ENCODE data around the gene STK35.

STK35 gene

DNA sequence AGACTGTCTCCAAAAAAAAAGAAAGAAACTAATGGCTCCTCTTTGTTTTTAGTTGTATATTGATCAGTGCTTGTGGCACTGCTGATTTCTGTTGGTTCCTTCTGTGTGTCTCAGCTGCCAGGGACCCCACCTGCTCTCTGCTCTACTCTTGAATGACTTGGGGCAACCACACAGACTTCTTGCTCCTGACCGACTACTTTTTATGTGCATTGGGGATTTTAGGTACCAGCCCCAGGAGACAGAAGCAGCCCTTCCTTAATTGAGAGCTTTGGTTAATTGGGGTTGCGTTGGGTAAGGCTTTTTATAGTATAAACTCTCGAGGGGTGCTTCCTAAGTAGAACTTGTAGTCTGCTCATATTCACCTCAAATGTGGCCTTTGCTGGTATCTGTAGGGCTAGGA lies 6.9 kb downstream of the STK35 start:
- Histone ChIP-seq H3K27me3 (replicated peaks; ENCODE audit: control insufficient read depth, insufficient read depth, low read length) (no peaks in the 10 kb centered on the region), H3K9me3 (ENCODE audit: control insufficient read depth, low read length) (no peaks in the 10 kb centered on the region), H3K9ac (ENCODE audit: low read length) (no peak overlapping the region), H3K4me1 (ENCODE audit: control insufficient read depth, insufficient read depth, low read length) (peaks cover 29% of the 10 kb centered on the region), H3K4me3 (ENCODE audit: low read length) (no peak overlapping the region), H3K36me3 (ENCODE audit: control insufficient read depth, insufficient read depth, low read length, severe bottlenecking) (peaks cover 6% of the 10 kb centered on the region)
- DNase-seq (ENCODE audit: low read depth): no peak

DNA sequence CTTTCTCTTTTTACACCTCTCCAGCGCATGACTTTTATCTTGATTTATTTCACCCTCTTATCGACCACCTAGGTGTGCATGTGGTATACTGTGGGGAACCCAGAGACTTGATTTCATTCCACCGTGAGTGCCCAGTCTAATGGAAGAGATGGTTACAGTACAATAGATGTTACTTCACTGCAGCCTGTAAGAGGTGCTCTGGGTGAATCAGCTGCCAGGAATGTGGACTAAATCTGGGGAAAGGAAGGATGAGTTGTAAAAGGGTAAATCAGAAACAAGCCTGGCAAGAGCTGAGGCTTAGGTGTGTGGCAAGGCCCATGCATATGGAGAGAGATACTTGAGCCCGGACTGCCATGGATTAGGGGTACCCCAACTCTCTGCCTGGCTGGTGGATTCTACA lies 7.4 kb downstream of the STK35 start:
- H3K4me3 ChIP-seq (ENCODE audit: low read length): no peak overlapping the region
- H3K27me3 ChIP-seq (replicated peaks; ENCODE audit: control insufficient read depth, insufficient read depth, low read length): no peaks in the 10 kb centered on the region
- peaks cover 6% of the 10 kb centered on the region for H3K36me3 ChIP-seq (ENCODE audit: control insufficient read depth, insufficient read depth, low read length, severe bottlenecking)
- H3K4me1 ChIP-seq (ENCODE audit: control insufficient read depth, insufficient read depth, low read length): peaks cover 29% of the 10 kb centered on the region
- peak; percentile 72 for DNase-seq (ENCODE audit: low read depth)
- H3K9me3 ChIP-seq (ENCODE audit: control insufficient read depth, low read length): no peaks in the 10 kb centered on the region
- H3K9ac ChIP-seq (ENCODE audit: low read length): no peak overlapping the region

DNA sequence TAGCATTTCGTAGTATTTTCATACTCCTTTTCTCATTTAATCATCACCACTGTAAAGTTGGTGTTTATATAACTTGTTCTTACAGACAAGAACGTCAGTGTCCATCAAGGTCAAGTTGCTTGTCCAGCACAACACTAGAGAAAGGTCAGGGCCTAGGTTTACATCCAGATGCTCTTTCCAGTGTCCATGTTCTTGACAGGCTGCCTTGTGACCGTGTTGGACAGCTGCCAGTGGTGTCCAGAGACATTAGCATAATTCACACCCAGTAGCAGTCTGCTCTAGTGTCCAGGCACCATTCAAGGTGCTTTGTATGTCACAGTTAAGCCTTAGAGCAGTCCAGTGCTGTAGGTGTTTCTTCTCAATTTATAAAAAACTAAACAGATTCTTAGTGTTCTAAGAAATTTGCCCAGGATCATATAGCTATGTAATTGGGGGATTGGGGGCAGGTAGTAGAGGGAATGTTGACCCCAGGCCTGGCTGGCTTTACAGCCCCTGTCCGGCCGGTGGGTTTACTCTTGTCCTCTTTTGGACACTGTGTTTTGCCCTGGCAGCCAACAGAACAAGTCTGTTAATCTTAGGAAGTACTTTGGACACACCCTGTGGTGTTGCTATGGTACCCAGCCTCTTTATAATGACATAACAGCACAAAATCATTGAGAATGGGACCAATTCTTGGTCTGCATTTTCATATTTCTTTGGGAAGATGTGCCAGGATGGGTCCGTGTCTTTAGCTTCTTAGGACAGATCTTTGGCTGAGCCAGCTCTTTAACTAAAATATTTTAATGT lies 8.0 kb downstream of the STK35 start:
- Histone ChIP-seq H3K36me3 (ENCODE audit: control insufficient read depth, insufficient read depth, low read length, severe bottlenecking) (peaks cover 6% of the 10 kb centered on the region), H3K4me1 (ENCODE audit: control insufficient read depth, insufficient read depth, low read length) (peaks cover 25% of the 10 kb centered on the region), H3K27me3 (replicated peaks; ENCODE audit: control insufficient read depth, insufficient read depth, low read length) (no peaks in the 10 kb centered on the region), H3K9me3 (ENCODE audit: control insufficient read depth, low read length) (no peaks in the 10 kb centered on the region), H3K4me3 (ENCODE audit: low read length) (no peak overlapping the region), H3K9ac (ENCODE audit: low read length) (no peak overlapping the region)
- DNase-seq (ENCODE audit: low read depth): no peak

DNA sequence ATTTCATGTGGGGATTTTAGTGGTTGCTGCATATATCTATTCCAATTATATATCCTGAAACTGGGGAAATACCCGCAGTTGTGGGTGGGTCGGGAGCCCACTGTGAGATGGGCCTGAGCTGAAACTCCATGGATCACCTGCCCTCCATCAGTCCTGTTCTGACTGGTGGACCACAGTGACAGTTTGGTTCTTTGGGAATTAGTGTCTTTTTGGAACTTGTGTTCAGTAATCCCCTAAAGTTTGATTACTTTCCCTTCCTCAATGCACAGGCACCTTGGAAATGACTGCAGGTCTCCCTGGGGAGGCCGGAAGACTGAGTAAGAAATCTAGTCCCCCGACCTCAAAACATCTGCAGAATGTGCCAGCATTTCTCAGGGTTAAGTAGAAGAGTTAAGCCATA lies 11.3 kb downstream of the STK35 start:
- H3K4me3 ChIP-seq (ENCODE audit: low read length): no peak overlapping the region
- peaks cover 20% of the 10 kb centered on the region for H3K4me1 ChIP-seq (ENCODE audit: control insufficient read depth, insufficient read depth, low read length)
- H3K27me3 ChIP-seq (replicated peaks; ENCODE audit: control insufficient read depth, insufficient read depth, low read length): no peaks in the 10 kb centered on the region
- no peak overlapping the region for H3K9ac ChIP-seq (ENCODE audit: low read length)
- no peak for DNase-seq (ENCODE audit: low read depth)
- no peaks in the 10 kb centered on the region for H3K9me3 ChIP-seq (ENCODE audit: control insufficient read depth, low read length)
- H3K36me3 ChIP-seq (ENCODE audit: control insufficient read depth, insufficient read depth, low read length, severe bottlenecking): peaks cover 17% of the 10 kb centered on the region

DNA sequence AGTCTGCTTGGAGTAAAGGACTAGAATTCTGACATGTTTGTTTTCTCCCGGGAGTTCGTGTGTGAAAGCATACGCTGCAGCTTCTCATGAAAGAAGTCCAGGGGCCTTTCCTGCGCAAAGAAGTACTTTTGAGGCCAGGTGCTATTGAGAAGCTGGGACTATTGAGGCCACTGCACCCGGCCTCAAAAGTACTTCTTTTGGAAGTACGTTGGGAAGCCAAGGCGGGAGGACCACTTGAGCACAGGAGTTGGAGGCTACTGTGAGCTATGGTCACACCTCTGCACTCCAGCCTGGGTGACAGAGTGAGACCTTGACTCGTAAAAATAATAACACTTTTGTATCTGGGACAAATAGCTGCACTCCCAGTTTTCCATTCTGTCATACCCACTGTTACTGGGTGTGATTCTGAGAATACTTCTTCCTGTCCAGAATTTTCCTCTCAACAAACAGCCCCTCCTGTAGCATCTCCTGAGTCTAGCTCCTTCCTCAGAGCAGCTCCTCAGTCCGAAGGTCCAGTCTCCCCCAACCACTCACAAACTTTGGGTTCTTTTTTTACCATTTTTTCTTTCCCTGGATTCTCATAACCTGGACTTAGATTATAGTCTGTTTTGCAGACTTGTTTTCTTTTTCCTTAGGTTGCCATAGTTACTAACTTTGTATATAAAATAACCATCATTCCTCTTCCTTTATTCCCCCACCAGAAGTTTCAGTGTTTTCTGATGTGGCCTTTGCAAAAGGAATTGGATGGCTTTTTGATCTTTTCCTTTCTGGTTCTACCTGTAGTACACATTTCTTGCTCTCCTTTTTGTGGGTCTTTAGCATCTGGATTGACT lies 12.7 kb downstream of the STK35 start:
- H3K9ac ChIP-seq (ENCODE audit: low read length): no peak overlapping the region
- no peaks in the 10 kb centered on the region for H3K9me3 ChIP-seq (ENCODE audit: control insufficient read depth, low read length)
- no peak overlapping the region for H3K4me3 ChIP-seq (ENCODE audit: low read length)
- H3K36me3 ChIP-seq (ENCODE audit: control insufficient read depth, insufficient read depth, low read length, severe bottlenecking): peaks cover 27% of the 10 kb centered on the region
- no peaks in the 10 kb centered on the region for H3K27me3 ChIP-seq (replicated peaks; ENCODE audit: control insufficient read depth, insufficient read depth, low read length)
- DNase-seq (ENCODE audit: low read depth): no peak
- H3K4me1 ChIP-seq (ENCODE audit: control insufficient read depth, insufficient read depth, low read length): peaks cover 11% of the 10 kb centered on the region

DNA sequence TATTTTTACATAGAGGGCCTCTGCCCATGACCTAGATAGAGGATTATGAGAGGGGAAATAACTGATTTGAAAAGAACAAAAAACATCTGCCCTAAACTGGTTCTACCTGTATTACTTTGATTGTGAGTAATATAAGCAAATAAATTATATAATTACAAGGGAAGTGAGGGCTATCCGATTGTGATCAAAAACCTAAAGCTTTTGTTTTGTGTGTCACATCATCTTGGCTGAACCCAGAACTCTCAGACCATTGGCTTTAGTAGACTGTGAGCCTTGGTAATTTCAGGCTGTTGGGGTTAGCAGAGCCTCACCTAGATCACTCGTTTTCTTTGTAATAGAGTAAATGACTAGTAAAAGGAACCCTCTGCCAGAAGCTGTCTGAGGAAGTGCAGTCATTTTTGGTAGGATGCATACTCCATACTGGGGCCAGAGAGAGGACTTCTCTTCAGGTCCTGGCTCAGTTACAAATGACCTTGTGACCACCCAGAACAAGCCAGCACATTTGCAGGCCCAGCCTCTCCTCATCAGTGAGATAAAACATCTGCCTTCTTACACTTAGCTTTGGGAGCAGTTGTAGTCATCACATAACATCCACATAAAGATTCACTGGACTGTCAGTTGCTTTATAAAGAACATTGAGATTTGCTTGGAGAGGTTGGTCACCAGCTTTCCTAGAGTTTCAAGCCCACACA lies 13.5 kb downstream of the STK35 start:
- H3K9ac ChIP-seq (ENCODE audit: low read length): no peak overlapping the region
- DNase-seq (ENCODE audit: low read depth): peak; percentile 35

DNA sequence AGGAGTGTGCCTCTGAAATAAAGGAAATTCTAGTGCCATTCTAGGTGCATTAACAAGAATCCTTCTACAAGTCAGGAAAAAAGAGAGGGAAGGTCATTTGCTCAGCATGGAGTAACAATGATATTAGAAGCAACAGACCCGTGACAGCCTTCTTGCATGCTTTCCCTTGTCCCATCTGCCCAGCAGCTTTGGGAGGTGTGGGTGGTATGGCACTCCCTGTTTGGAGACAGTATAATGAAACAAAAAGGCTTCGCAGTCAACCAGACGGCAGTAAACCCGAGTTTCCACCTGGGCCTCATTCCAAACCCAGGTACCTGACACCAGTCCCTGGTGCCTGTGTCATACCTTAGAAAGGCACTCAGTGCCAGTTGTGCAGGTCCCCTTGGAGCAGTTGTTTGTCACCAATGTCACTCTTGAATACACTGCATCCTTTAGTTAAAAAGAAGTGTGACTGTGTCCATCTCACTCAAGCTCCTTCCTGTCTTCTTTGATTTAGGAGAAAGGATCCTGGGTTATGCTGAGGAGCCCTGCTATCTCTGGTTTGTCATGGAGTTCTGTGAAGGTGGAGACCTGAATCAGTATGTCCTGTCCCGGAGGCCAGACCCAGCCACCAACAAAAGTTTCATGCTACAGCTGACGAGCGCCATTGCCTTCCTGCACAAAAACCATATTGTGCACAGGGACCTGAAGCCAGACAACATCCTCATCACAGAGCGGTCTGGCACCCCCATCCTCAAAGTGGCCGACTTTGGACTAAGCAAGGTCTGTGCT lies 14.7 kb downstream of the STK35 start:
- no peaks in the 10 kb centered on the region for H3K27me3 ChIP-seq (replicated peaks; ENCODE audit: control insufficient read depth, insufficient read depth, low read length)
- peaks cover 4% of the 10 kb centered on the region for H3K4me1 ChIP-seq (ENCODE audit: control insufficient read depth, insufficient read depth, low read length)
- H3K9me3 ChIP-seq (ENCODE audit: control insufficient read depth, low read length): no peaks in the 10 kb centered on the region
- no peak for DNase-seq (ENCODE audit: low read depth)
- H3K9ac ChIP-seq (ENCODE audit: low read length): no peak overlapping the region
- no peak overlapping the region for H3K4me3 ChIP-seq (ENCODE audit: low read length)
- H3K36me3 ChIP-seq (ENCODE audit: control insufficient read depth, insufficient read depth, low read length, severe bottlenecking): peaks cover 27% of the 10 kb centered on the region

More for the DNA sequence above, 13.5 kb downstream of the STK35 start:
- Histone ChIP-seq H3K36me3 (ENCODE audit: control insufficient read depth, insufficient read depth, low read length, severe bottlenecking) (peaks cover 27% of the 10 kb centered on the region), H3K27me3 (replicated peaks; ENCODE audit: control insufficient read depth, insufficient read depth, low read length) (no peaks in the 10 kb centered on the region), H3K9me3 (ENCODE audit: control insufficient read depth, low read length) (no peaks in the 10 kb centered on the region), H3K4me3 (ENCODE audit: low read length) (no peak overlapping the region), H3K4me1 (ENCODE audit: control insufficient read depth, insufficient read depth, low read length) (peaks cover 4% of the 10 kb centered on the region)

DNA sequence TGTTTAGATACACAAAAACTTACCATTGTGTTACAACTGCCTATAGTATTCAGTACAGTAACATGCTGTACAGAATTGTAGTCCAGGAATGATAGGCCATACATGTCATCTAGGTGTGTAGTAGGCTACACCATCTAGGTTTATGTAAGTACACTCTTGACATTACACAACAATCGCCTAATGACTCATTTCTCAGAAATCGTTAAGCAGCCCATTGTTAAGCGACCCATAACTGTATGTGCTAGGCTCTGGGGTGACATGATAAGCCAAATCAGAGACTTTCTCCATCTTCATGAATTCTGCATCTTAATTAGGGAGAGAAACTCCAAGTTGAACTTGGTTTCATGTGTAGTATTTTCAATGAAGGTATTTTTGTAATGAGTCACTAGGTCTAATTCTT lies 17.2 kb downstream of the STK35 start:
- Histone ChIP-seq H3K36me3 (ENCODE audit: control insufficient read depth, insufficient read depth, low read length, severe bottlenecking) (peaks cover 27% of the 10 kb centered on the region), H3K27me3 (replicated peaks; ENCODE audit: control insufficient read depth, insufficient read depth, low read length) (no peaks in the 10 kb centered on the region), H3K4me1 (ENCODE audit: control insufficient read depth, insufficient read depth, low read length) (peaks cover 4% of the 10 kb centered on the region), H3K9ac (ENCODE audit: low read length) (no peak overlapping the region), H3K4me3 (ENCODE audit: low read length) (no peak overlapping the region), H3K9me3 (ENCODE audit: control insufficient read depth, low read length) (no peaks in the 10 kb centered on the region)
- DNase-seq (ENCODE audit: low read depth): no peak

DNA sequence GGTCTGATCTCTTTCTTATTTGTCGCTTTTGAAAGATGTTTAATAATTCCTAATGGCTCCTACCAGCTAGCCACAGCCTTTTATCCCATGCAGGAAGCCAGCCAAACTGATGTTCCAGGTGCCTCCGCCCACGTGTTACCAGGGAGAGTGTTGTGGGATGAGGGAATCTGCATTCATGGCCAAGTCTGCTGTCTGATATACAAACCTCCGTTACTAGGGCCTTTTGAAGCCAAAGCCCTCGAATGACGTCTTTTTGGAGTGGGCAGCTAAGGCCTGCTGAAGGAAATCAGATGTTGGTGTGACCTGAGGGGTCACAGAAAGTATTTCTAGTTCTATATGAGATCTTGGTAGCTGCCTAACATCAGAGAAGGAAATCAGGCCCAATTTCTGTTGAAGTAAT lies 21.3 kb downstream of the STK35 start:
- Histone ChIP-seq H3K27me3 (replicated peaks; ENCODE audit: control insufficient read depth, insufficient read depth, low read length) (no peaks in the 10 kb centered on the region), H3K4me3 (ENCODE audit: low read length) (no peak overlapping the region), H3K4me1 (ENCODE audit: control insufficient read depth, insufficient read depth, low read length) (peaks cover 15% of the 10 kb centered on the region), H3K9me3 (ENCODE audit: control insufficient read depth, low read length) (no peaks in the 10 kb centered on the region), H3K36me3 (ENCODE audit: control insufficient read depth, insufficient read depth, low read length, severe bottlenecking) (peaks cover 10% of the 10 kb centered on the region), H3K9ac (ENCODE audit: low read length) (no peak overlapping the region)
- DNase-seq (ENCODE audit: low read depth): no peak

DNA sequence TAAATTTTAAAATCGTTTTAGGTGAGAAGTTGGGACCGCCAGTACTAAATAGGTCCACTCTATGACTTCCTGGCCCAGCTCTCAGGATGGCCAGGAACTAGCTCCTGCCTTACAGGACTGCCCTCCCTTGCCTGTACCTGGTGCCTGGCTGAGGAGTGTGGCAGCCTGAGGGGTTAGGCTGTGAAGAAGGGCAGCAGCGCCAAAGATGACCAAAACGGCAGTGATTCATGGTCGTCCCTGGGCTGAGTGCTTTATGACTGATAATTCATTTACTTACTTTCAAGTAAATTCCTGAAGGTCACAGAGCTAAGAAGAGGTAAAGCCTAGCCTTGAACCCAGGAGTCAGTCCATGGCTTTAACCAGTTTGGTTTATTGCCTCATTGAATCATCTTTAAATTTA lies 22.1 kb downstream of the STK35 start:
- Histone ChIP-seq H3K36me3 (ENCODE audit: control insufficient read depth, insufficient read depth, low read length, severe bottlenecking) (peaks cover 7% of the 10 kb centered on the region), H3K4me1 (ENCODE audit: control insufficient read depth, insufficient read depth, low read length) (peaks cover 15% of the 10 kb centered on the region), H3K9ac (ENCODE audit: low read length) (no peak overlapping the region), H3K4me3 (ENCODE audit: low read length) (no peak overlapping the region), H3K27me3 (replicated peaks; ENCODE audit: control insufficient read depth, insufficient read depth, low read length) (no peaks in the 10 kb centered on the region), H3K9me3 (ENCODE audit: control insufficient read depth, low read length) (no peaks in the 10 kb centered on the region)
- DNase-seq (ENCODE audit: low read depth): no peak
